Epithelial cell of proximal tubule (primary cell): ENCODE results near the gene TIMM13. TPM values are rescaled to one million over a fixed set of nuclear protein-coding genes. Genes with fewer than 3 reads are reported as not detected.

Experiments
- DNase-seq: peaks from one replicate; pipeline ENCODE4 v3.0.0-alpha.2; 2011; ENCODE audit warnings: low read depth
- H3K4me3 ChIP-seq: 2 replicates; pipeline ENCODE4 v1.5.1; 2011; ENCODE audit warnings: low read depth, mild to moderate bottlenecking, low read length
- total RNA-seq: library from RNA; depleted of rRNA; stranded (reverse); fragments of >200 nt; gene quantifications from 2 replicates; pipeline ENCODE4 v1.2.3, GENCODE V29; 2015
- TF ChIP-seq, protein P1 (sequence below): conservative IDR thresholded peaks from 2 replicates; pipeline ENCODE4 v1.5.1; 2012; ENCODE audit warnings: low read depth, mild to moderate bottlenecking, low read length

TIMM13 gene
- total RNA-seq, 1 donor from 2014 or later: 100 TPM

GRCh38 chr19:2458054-2458453, 30.7 kb upstream of the TIMM13 start:
- H3K4me3 ChIP-seq: no peak overlapping the region
- TF ChIP-seq, protein P1, sequence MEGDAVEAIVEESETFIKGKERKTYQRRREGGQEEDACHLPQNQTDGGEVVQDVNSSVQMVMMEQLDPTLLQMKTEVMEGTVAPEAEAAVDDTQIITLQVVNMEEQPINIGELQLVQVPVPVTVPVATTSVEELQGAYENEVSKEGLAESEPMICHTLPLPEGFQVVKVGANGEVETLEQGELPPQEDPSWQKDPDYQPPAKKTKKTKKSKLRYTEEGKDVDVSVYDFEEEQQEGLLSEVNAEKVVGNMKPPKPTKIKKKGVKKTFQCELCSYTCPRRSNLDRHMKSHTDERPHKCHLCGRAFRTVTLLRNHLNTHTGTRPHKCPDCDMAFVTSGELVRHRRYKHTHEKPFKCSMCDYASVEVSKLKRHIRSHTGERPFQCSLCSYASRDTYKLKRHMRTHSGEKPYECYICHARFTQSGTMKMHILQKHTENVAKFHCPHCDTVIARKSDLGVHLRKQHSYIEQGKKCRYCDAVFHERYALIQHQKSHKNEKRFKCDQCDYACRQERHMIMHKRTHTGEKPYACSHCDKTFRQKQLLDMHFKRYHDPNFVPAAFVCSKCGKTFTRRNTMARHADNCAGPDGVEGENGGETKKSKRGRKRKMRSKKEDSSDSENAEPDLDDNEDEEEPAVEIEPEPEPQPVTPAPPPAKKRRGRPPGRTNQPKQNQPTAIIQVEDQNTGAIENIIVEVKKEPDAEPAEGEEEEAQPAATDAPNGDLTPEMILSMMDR: no peak
- no peak for DNase-seq

- DNase-seq: no peak
- peak overlapping the region; percentile 42 for H3K4me3 ChIP-seq
- TF ChIP-seq, protein P1: no peak
Observed at GRCh38 chr19:2457394-2458037, 30.1 kb upstream of the TIMM13 start.

GRCh38 chr19:2455851-2456570, 28.6 kb upstream of the TIMM13 start:
- TF ChIP-seq, protein P1: no peak
- DNase-seq: no peak

GRCh38 chr19:2454962-2455850, 27.8 kb upstream of the TIMM13 start:
- no peak for DNase-seq
- H3K4me3 ChIP-seq: peak overlapping the region; percentile 95
- TF ChIP-seq, protein P1: no peak

More at GRCh38 chr19:2455851-2456570, 28.6 kb upstream of the TIMM13 start:
- H3K4me3 ChIP-seq: peak overlapping the region; percentile 95

- no peak for DNase-seq
- TF ChIP-seq, protein P1: no peak
- H3K4me3 ChIP-seq: no peak overlapping the region
Observed at GRCh38 chr19:2454199-2454961, 27.0 kb upstream of the TIMM13 start.

DNA sequence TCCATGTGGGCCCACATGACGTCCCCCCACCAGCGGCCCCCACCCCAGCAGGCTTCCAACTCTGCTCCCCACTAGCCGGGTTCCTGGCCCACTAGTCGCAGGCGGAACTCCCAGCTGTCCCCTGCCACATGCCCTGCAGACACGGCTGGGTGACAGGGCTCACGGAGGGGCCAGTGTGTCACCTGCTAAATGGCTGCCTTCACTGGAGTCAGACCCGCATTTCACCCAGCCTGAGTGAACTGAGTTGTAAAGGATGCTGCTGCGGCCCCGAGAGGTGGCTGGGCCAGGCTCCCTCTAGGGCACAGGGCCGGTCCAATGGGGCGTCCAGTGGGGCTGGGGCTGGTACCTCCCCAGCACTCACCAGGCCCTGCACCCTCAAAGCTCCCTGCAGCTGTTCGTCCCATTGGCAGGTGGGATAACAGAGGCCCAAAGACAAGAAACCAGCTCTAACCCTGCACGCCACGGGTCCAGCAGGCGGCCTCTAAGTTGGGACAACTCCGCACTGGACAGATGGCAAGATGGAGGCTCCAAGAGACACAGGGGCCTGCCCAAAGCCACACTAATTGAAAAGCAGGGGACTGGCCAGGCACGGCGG, 26.1 kb upstream of the TIMM13 start:
- H3K4me3 ChIP-seq: no peak overlapping the region
- TF ChIP-seq, protein P1: no peak
- no peak for DNase-seq
